IMR-90 (cell line): ENCODE results near the gene UGDH. TPM values are rescaled to one million over a fixed set of nuclear protein-coding genes. Genes with fewer than 3 reads are reported as not detected.
A peak's percentile ranks its signal among the peaks of the same experiment; 100 is the strongest.

Experiments
- ATAC-seq: fragments of 200-7000 bp; cut with Tn5 transposase; 2 replicates; pipeline ENCODE4 v1.9.1; 2020; ENCODE audit warnings: low read depth, mild to moderate bottlenecking, moderate library complexity
- Bru-seq: library from RNA; stranded (reverse); fragments of 400-500 nt; gene quantifications from one replicate; lab custom pipeline; 2021; lab: Mats Ljungman, UMichigan
- BruChase-seq, 2 experiments: library from RNA; stranded (reverse); fragments of 400-500 nt; gene quantifications; one replicate each; lab custom pipeline; 2021; lab: Mats Ljungman, UMichigan
- BruUV-seq: library from RNA; stranded (reverse); fragments of 400-500 nt; replicated peaks from 2 replicates; lab custom pipeline; 2021; lab: Mats Ljungman, UMichigan
- CTCF ChIA-PET: fragments of 300-600 bp; formaldehyde crosslinking; extraction: SDS; loops from one replicate; lab custom pipeline; 2021; ENCODE audit warnings: antibody characterized with exemption; lab: Yijun Ruan, JAX
- POLR2A ChIA-PET: fragments of 300-600 bp; sonication (Branson Sonifier 250); formaldehyde crosslinking; loops from one replicate; lab custom pipeline; 2022; ENCODE audit warnings: antibody characterized with exemption; ENCODE audit not compliant: unreplicated experiment; lab: Charles Lee
- DNase-seq: peaks from one replicate; pipeline ENCODE4 v3.0.0; 2013
- H2AFZ ChIP-seq: replicated peaks from 2 replicates; pipeline ENCODE3; 2013; ENCODE audit warnings: low read length, mild to moderate bottlenecking; ENCODE audit not compliant: poor library complexity
- H2AK5ac ChIP-seq: 2 replicates; pipeline ENCODE4 v1.6.1; 2013; ENCODE audit warnings: low read depth, low read length, inconsistent platforms
- H2AK9ac ChIP-seq: replicated peaks from 2 replicates; pipeline ENCODE3; 2013; ENCODE audit warnings: mild to moderate bottlenecking, low read depth, low read length, moderate library complexity; ENCODE audit not compliant: poor library complexity
- H2BK120ac ChIP-seq: 2 replicates; pipeline ENCODE4 v1.6.1; 2013; ENCODE audit warnings: low read depth, low read length, inconsistent platforms
- H2BK15ac ChIP-seq: 3 replicates; pipeline ENCODE4 v1.6.1; 2013; ENCODE audit warnings: low read depth, low read length, inconsistent platforms
- H2BK20ac ChIP-seq: 2 replicates; pipeline ENCODE4 v1.6.1; 2013; ENCODE audit warnings: low read depth, mild to moderate bottlenecking, inconsistent platforms, low read length, moderate library complexity
- H2BK5ac ChIP-seq: 2 replicates; pipeline ENCODE4 v1.6.1; 2013; ENCODE audit warnings: mild to moderate bottlenecking, low read depth, low read length, inconsistent platforms; ENCODE audit not compliant: poor library complexity, severe bottlenecking
- H3K14ac ChIP-seq: replicated peaks from 2 replicates; pipeline ENCODE4 v1.6.1; 2013; ENCODE audit warnings: low read depth, low read length, inconsistent platforms
- H3K18ac ChIP-seq: 2 replicates; pipeline ENCODE4 v1.6.1; 2013; ENCODE audit warnings: low read depth, low read length, control low read depth
- H3K23ac ChIP-seq: 2 replicates; pipeline ENCODE4 v1.6.1; 2013; ENCODE audit warnings: low read depth, low read length, inconsistent platforms
- H3K27ac ChIP-seq: 2 replicates; pipeline ENCODE4 v1.5.1; 2013; ENCODE audit warnings: mild to moderate bottlenecking, control low read depth, low read length; ENCODE audit not compliant: insufficient read depth
- H3K27me3 ChIP-seq: 2 replicates; pipeline ENCODE4 v1.6.1; 2013; ENCODE audit warnings: low read length; ENCODE audit not compliant: control insufficient read depth, insufficient read depth
- H3K36me3 ChIP-seq: 2 replicates; pipeline ENCODE4 v1.6.1; 2013; ENCODE audit warnings: low read length, mixed read lengths; ENCODE audit not compliant: control insufficient read depth, insufficient read depth
- H3K4ac ChIP-seq: 2 replicates; pipeline ENCODE4 v1.6.1; 2013; ENCODE audit warnings: low read depth, low read length, inconsistent platforms
- H3K4me1 ChIP-seq: 2 replicates; pipeline ENCODE4 v1.6.1; 2013; ENCODE audit warnings: low read length, mixed read lengths; ENCODE audit not compliant: control insufficient read depth, insufficient read depth
- H3K4me2 ChIP-seq: 2 replicates; pipeline ENCODE4 v1.6.1; 2013; ENCODE audit warnings: low read depth, mild to moderate bottlenecking, control low read depth, low read length, moderate library complexity
- H3K4me3 ChIP-seq: 2 replicates; pipeline ENCODE4 v1.5.1; 2013; ENCODE audit warnings: low read depth, mild to moderate bottlenecking, control low read depth, low read length, moderate library complexity; ENCODE audit not compliant: insufficient read depth
- H3K56ac ChIP-seq: 2 replicates; pipeline ENCODE4 v1.6.1; 2013; ENCODE audit warnings: low read length, inconsistent platforms; ENCODE audit not compliant: insufficient read depth; ENCODE audit errors: extremely low read depth
- H3K79me1 ChIP-seq, 2 experiments: 2 replicates each; pipeline ENCODE4 v1.6.1; 2013; ENCODE audit warnings: low read length in 2 of 2, inconsistent platforms in 1 of 2, low read depth in 1 of 2
- H3K9ac ChIP-seq: 2 replicates; pipeline ENCODE4 v1.6.1; 2013; ENCODE audit warnings: low read depth, low read length, control low read depth
- H3K9me1 ChIP-seq: 2 replicates; pipeline ENCODE4 v1.6.1; 2013; ENCODE audit warnings: low read length, inconsistent platforms; ENCODE audit not compliant: insufficient read depth
- H3K9me3 ChIP-seq: 2 replicates; pipeline ENCODE4 v1.6.1; 2013; ENCODE audit warnings: low read length; ENCODE audit not compliant: control insufficient read depth, insufficient read depth
- H4K20me1 ChIP-seq: 2 replicates; pipeline ENCODE4 v1.6.1; 2013; ENCODE audit warnings: low read length, inconsistent platforms; ENCODE audit not compliant: insufficient read depth
- H4K5ac ChIP-seq: 2 replicates; pipeline ENCODE4 v1.6.1; 2013; ENCODE audit warnings: mild to moderate bottlenecking, low read depth, low read length, control low read depth
- H4K8ac ChIP-seq, 2 experiments: 2 replicates each; pipeline ENCODE4 v1.6.1; 2013; ENCODE audit warnings: low read depth in 2 of 2, low read length in 2 of 2, control low read depth in 1 of 2, inconsistent platforms in 1 of 2
- H4K91ac ChIP-seq: 2 replicates; pipeline ENCODE4 v1.6.1; 2013; ENCODE audit warnings: low read depth, low read length, inconsistent platforms; ENCODE audit not compliant: insufficient read depth
- BHLHE40 ChIP-seq: fragments of 150-350 bp; IDR thresholded peaks from 2 replicates; pipeline ENCODE4 v1.6.1; 2016; ENCODE audit warnings: mild to moderate bottlenecking, low read depth, low read length
- CEBPB ChIP-seq: IDR thresholded peaks from 2 replicates; pipeline ENCODE4 v1.6.1; 2012; ENCODE audit warnings: low read depth, low read length, improper control_type of control experiment
- FOS ChIP-seq: fragments of 150-350 bp; IDR thresholded peaks from 2 replicates; pipeline ENCODE4 v1.6.1; 2016; ENCODE audit warnings: low read depth, low read length
- MAFK ChIP-seq: IDR thresholded peaks from 2 replicates; pipeline ENCODE4 v1.6.1; 2012; ENCODE audit warnings: low read depth, low read length, improper control_type of control experiment
- MAZ ChIP-seq: IDR thresholded peaks from 2 replicates; pipeline ENCODE4 v1.6.1; 2012; ENCODE audit warnings: low read depth, mild to moderate bottlenecking, low read length, improper control_type of control experiment, moderate library complexity, borderline replicate concordance
- MXI1 ChIP-seq: IDR thresholded peaks from 2 replicates; pipeline ENCODE4 v1.6.1; 2012; ENCODE audit warnings: low read depth, mild to moderate bottlenecking, low read length, moderate library complexity, borderline replicate concordance
- POLR2A ChIP-seq: IDR thresholded peaks from 2 replicates; pipeline ENCODE4 v1.6.1; 2012; ENCODE audit warnings: mild to moderate bottlenecking, low read depth, low read length
- RAD21 ChIP-seq: IDR thresholded peaks from 2 replicates; pipeline ENCODE4 v1.6.1; 2012; ENCODE audit warnings: low read length, improper control_type of control experiment
- RFX5 ChIP-seq: IDR thresholded peaks from 2 replicates; pipeline ENCODE4 v1.8.0; 2012; ENCODE audit warnings: low read depth, mild to moderate bottlenecking, low read length, moderate library complexity
- SMC3 ChIP-seq: fragments of 150-350 bp; IDR thresholded peaks from 2 replicates; pipeline ENCODE4 v1.6.1; 2016; ENCODE audit warnings: low read depth, mild to moderate bottlenecking, antibody characterized with exemption, low read length, moderate library complexity
- WGBS, 2 experiments: methylation state at CpG; one replicate each; pipeline versions ENCODE4 v1.1.5 to v1.1.7; 2013; ENCODE audit warnings: missing lambda C conversion rate in 2 of 2; ENCODE audit not compliant: insufficient read length in 1 of 2; ENCODE audit errors: extremely low coverage in 2 of 2; 5-methylcytosine and 5-hydroxymethylcytosine counted together
- dilution Hi-C: fragments of 300-500 bp; cut with HindIII; formaldehyde crosslinking; loops from one replicate; pipeline ENCODE4 v1.14.3; 2018; ENCODE audit warnings: low sequenced_read_pairs; ENCODE audit not compliant: unreplicated experiment
- in situ Hi-C: fragments of 300-500 bp; cut with MboI; formaldehyde crosslinking; loops from 3 replicates; pipeline ENCODE4 v1.14.3; 2019; ENCODE audit warnings: low sequenced_read_pairs, inconsistent platforms, mixed read lengths
- intact Hi-C: fragments of 100-400 bp; cut with micrococcal nuclease; formaldehyde crosslinking; loops from 2 replicates; pipeline ENCODE4 v1.10.0; 2022
- long read RNA-seq: library from polyadenylated mRNA; unstranded; transcript quantifications from one replicate; pipeline ENCODE4 v2.0.0, GENCODE V29; 2021; ENCODE audit not compliant: unreplicated experiment
- polyA plus RNA-seq, 3 experiments: library from polyadenylated mRNA; depleted of rRNA; stranded (reverse); fragments of >200 nt; gene quantifications; 2 replicates each; pipeline ENCODE4 v1.2.3, GENCODE V29; 2012; ENCODE audit warnings: low replicate concordance in 1 of 3
- total RNA-seq: library from RNA; depleted of rRNA; stranded (reverse); fragments of >200 nt; gene quantifications from 2 replicates; pipeline ENCODE4 v1.2.3, GENCODE V29; 2012; rRNA removed

UGDH gene
- total RNA-seq (257 and 600 TPM in 2 replicates), polyA plus RNA-seq (2012; rRNA removed) (53.7 and 69.2 TPM in 2 replicates), Bru-seq, nascent RNA (percentile 89 among the genes with signal in this experiment), BruChase-seq, experiment 1, labeled RNA remaining after a 6-hour chase (percentile 96 among the genes with signal in this experiment), BruChase-seq, experiment 2, labeled RNA remaining after a 2-hour chase (percentile 92 among the genes with signal in this experiment)
- polyA plus RNA-seq (2012; cell fraction: cytosol; rRNA removed) = 96.2 and 97.8 TPM in 2 replicates
- polyA plus RNA-seq (2012; cell fraction: nucleus; rRNA removed; ENCODE audit: low replicate concordance) = 30.0 and 57.9 TPM in 2 replicates
- long read RNA-seq, transcript UGDH-201 (12 exons, 3,216 nt) = major isoform, 328 of 373 reads
- long read RNA-seq, partial matches to known transcripts = 4 of 373 reads
- long read RNA-seq, other reads (novel, unspliced or antisense) = 37 of 373 reads

DNA sequence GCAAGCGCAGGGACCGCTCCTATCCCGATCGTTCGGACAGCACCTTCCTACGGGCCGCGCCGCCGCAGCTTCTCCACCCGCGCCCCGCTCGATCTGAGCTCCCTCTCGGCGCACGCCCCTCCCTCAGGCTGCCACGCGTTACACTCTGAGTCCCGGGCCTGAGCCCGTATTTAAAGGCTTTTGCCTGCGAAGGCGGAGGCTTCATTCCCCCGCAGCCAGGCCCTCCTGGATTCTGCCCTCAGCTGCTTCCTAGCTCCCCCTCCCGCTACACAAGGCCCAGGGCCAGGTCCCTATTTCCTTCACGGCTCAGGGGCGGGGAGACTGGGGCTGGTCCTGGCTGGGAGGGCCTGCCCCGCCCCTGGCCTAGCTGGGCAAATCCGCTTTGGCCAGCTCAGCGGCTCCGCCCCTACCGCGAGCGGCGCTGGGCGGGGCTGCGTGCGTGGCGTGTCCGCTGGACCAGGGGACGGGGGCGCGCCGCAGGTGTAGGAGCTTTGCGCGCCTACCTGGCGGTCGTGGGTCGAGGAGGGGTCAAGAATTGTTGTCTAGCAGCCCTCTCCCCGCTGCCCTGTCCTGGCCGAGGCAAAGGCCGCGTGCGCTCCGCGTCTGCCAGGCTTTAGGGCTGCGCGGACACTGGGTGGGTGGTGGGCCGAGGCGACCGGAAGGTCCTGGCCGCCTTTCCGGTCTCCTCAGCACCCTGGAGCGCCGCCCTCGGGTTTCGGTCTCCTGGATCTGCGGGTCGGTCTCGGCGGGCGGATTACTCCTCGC, at the start of gene UGDH:
UGDH (minus strand) TSS at position 144 of the 765 bp plus-strand sequence. CDS start 5,927 bp downstream, outside the sequence.
- Histone ChIP-seq H3K27me3 (no peaks in the 10 kb centered on the region), H3K14ac (peak within 1 kb of the TSS; percentile 95), H2AFZ (peak within 1 kb of the TSS; percentile 99), H3K4me2 (peak within 1 kb of the TSS; percentile 82), H3K4me1 (peaks cover 7% of the 10 kb centered on the region), H3K9me3 (peaks cover 3% of the 10 kb centered on the region; the same call in 1 of the 2 replicates), H3K79me1 (peaks cover 6 to 46% of the 10 kb centered on the region in 2 experiments; a peak in 3 of 4 replicates), H2AK9ac (peak within 1 kb of the TSS; percentile 98), H2BK20ac (no peak within 1 kb of the TSS), H3K23ac (peak within 1 kb of the TSS; percentile 90), H2BK120ac (peak within 1 kb of the TSS; percentile 94), H2BK15ac (peak within 1 kb of the TSS; percentile 68; the same call in 2 of the 3 replicates), H4K20me1 (peaks cover 14% of the 10 kb centered on the region; the same call in 1 of the 2 replicates), H4K91ac (peak within 1 kb of the TSS; percentile 95), H3K9ac (peak within 1 kb of the TSS; percentile 83), H2BK5ac (peak within 1 kb of the TSS; percentile 96), H3K4ac (peak within 1 kb of the TSS; percentile 98), H3K56ac (peak within 1 kb of the TSS; percentile 96), H3K9me1 (peaks cover 7% of the 10 kb centered on the region; the same call in 1 of the 2 replicates), H4K8ac (peak within 1 kb of the TSS; percentile 70 to 98), H2AK5ac (peak within 1 kb of the TSS; percentile 85), H3K27ac (peak within 1 kb of the TSS; percentile 93), H3K36me3 (peaks cover 1% of the 10 kb centered on the region; the same call in 1 of the 2 replicates), H3K4me3 (peak within 1 kb of the TSS; percentile 76), H3K18ac (peak within 1 kb of the TSS; percentile 89), H4K5ac (peak within 1 kb of the TSS; percentile 71)
- ATAC-seq = peak; percentile 96
- intact Hi-C loops = loop anchor here (1.0 to 5.0 kb wide), 7 partner anchors 31 to 451 kb away; partner anchors contain the start of gene UBE2K
- in situ Hi-C loops = loop anchor here (10.0 kb wide), 1 partner anchor 107 kb away; the partner anchor contains the start of gene SMIM14
- CTCF ChIA-PET = interaction anchor here (0.6 to 0.9 kb wide), 3 partner anchors 16 to 58 kb away, joined by 3 read pairs; no protein-coding TSS in a partner anchor
- 0% methylated on average over 49 of the region's 73 CpGs; no CpG with 5 or more reads in 1 of the 2 experiments for WGBS, 2 experiments
- TF ChIP-seq RFX5 (no peak), FOS (no peak), MAFK (no peak), MAZ (peak; percentile 95; the same call in 1 of the 2 replicates), POLR2A (peak; percentile 99), BHLHE40 (no peak), RAD21 (peak; percentile 21), SMC3 (peak; percentile 3; the same call in 1 of the 2 replicates), CEBPB (no peak), MXI1 (peak; percentile 78)
- DNase-seq = peak; percentile 99
- dilution Hi-C loops = no loop called here
- BruUV-seq = no TSS peak
- POLR2A ChIA-PET = interaction anchor here (0.9 to 1.1 kb wide), 3 partner anchors 42 to 170 kb away, joined by 3 to 8 read pairs (median 5); partner anchors contain the start of gene SMIM14
